ENCODE measurements around the gene SECISBP2. TPM values are rescaled to one million over a fixed set of nuclear protein-coding genes. Genes with fewer than 3 reads are reported as not detected.

SECISBP2 gene
- total RNA-seq, 1 experiment from 2014 or later, result 15.7 TPM

- intact Hi-C loops (cut with micrococcal nuclease), result no loop called here
- POLR2A ChIA-PET (ENCODE audit: unreplicated experiment), result no interaction called here
- no peak for TF ChIP-seq EZH2phosphoT487 (IDR thresholded peaks at IDR 0.05; ENCODE audit: borderline replicate concordance, low read length)
- no peak for TF ChIP-seq EZH2 (IDR thresholded peaks at IDR 0.05; ENCODE audit: low read length, unreplicated experiment)
- TF ChIP-seq CTCF (conservative IDR thresholded peaks at IDR 0.05; ENCODE audit: low read depth, low read length), result no peak
- Histone ChIP-seq H3K36me3 (ENCODE audit: low read depth, low read length) (no peaks in the 10 kb centered on the region; the same call in none of the 2 replicates), H3K9me3 (ENCODE audit: low read length) (no peaks in the 10 kb centered on the region), H3F3A (ENCODE audit: low read length, unreplicated experiment) (no peaks in the 10 kb centered on the region), H3K4me3 (ENCODE audit: low read length) (no peak overlapping the region), H3K4me2 (ENCODE audit: low read length) (no peak overlapping the region), H3K9me2 (replicated peaks; ENCODE audit: low read length) (no peaks in the 10 kb centered on the region), H2AFZ (ENCODE audit: low read length) (no peak overlapping the region), H3K27me3 (ENCODE audit: low read length) (no peaks in the 10 kb centered on the region), H3K9ac (ENCODE audit: low read length) (no peak overlapping the region), H3K79me2 (ENCODE audit: low read length) (no peaks in the 10 kb centered on the region), H3K4me1 (ENCODE audit: insufficient read depth, low read length) (no peaks in the 10 kb centered on the region), H3K27ac (ENCODE audit: low read length) (no peak overlapping the region), H4K20me1 (ENCODE audit: low read length) (no peaks in the 10 kb centered on the region)
- BruUV-seq (replicated peaks), result TSS peak; percentile 16
- no peak for ATAC-seq
- DNase-seq, result no peak
- CTCF ChIA-PET, result no interaction called here
Observed at GRCh38 chr9:89358985-89359384, 40.7 kb downstream of the SECISBP2 start.

DNA sequence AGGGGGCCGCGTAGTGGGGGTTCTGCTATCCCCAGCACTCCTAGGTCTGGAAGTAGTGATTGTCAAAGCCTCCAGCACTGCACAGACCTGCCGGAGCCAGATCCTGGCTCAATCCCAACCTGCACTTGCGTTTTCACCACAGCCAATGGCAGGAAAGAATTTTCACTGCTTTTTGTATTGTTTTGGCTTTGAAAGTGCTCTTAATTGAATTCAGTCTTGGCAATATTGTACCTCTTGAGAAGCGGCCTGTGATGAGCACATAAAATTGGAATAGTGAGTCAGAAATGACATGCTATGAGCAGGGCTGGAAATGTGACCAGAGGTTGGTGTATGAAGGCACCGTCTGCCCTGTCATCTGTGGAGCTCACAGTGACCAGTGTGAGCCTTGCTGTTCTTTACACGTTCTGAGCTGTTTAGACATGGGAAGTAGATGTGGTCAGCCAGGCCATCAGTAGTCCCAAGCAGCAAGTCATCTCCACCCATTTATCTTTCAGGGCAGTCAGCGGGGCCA, 41.5 kb downstream of the SECISBP2 start:
- H3F3A ChIP-seq (ENCODE audit: low read length, unreplicated experiment), result no peaks in the 10 kb centered on the region
- H3K4me1 ChIP-seq (ENCODE audit: insufficient read depth, low read length), result no peaks in the 10 kb centered on the region
- no peak overlapping the region for H2AFZ ChIP-seq (ENCODE audit: low read length)
- intact Hi-C loops (cut with micrococcal nuclease), result no loop called here
- no TSS peak for BruUV-seq (replicated peaks)
- ATAC-seq (no peak), DNase-seq (no peak)
- no peak overlapping the region for H3K9ac ChIP-seq (ENCODE audit: low read length)
- no peaks in the 10 kb centered on the region for H3K79me2 ChIP-seq (ENCODE audit: low read length)
- ChIA-PET CTCF (no interaction called here), POLR2A (ENCODE audit: unreplicated experiment) (no interaction called here)
- no peaks in the 10 kb centered on the region for H4K20me1 ChIP-seq (ENCODE audit: low read length)
- H3K4me2 ChIP-seq (ENCODE audit: low read length), result no peak overlapping the region
- H3K9me2 ChIP-seq (replicated peaks; ENCODE audit: low read length), result no peaks in the 10 kb centered on the region
- no peaks in the 10 kb centered on the region for H3K9me3 ChIP-seq (ENCODE audit: low read length)
- H3K27me3 ChIP-seq (ENCODE audit: low read length), result no peaks in the 10 kb centered on the region
- TF ChIP-seq EZH2phosphoT487 (IDR thresholded peaks at IDR 0.05; ENCODE audit: borderline replicate concordance, low read length), result no peak
- no peak for TF ChIP-seq CTCF (conservative IDR thresholded peaks at IDR 0.05; ENCODE audit: low read depth, low read length)
- no peak for TF ChIP-seq EZH2 (IDR thresholded peaks at IDR 0.05; ENCODE audit: low read length, unreplicated experiment)
- no peak overlapping the region for H3K27ac ChIP-seq (ENCODE audit: low read length)
- no peaks in the 10 kb centered on the region; the same call in none of the 2 replicates for H3K36me3 ChIP-seq (ENCODE audit: low read depth, low read length)
- H3K4me3 ChIP-seq (ENCODE audit: low read length), result no peak overlapping the region

DNA sequence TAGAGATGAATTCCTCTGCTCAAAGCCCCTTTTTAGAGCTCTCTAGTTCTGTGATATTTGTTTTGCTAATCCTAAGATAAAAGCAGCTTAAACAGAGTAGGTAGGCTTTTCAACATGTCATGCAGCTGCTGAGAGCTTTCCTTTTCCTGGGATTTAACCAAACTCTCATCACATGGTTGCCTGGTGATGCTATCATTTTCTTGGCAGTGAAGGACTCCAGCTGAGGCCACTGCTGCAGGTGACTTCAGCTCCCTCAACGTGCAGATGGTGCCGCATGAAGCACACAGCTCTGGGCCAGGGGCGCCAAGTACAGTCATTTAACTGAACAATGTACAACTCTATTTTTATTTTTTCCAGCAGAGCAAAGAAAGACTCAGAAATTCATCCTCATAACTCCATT, 42.2 kb downstream of the SECISBP2 start:
- POLR2A ChIA-PET (ENCODE audit: unreplicated experiment), result no interaction called here
- no peak for TF ChIP-seq EZH2phosphoT487 (IDR thresholded peaks at IDR 0.05; ENCODE audit: borderline replicate concordance, low read length)
- no peak for TF ChIP-seq CTCF (conservative IDR thresholded peaks at IDR 0.05; ENCODE audit: low read depth, low read length)

More for the DNA sequence above, 42.2 kb downstream of the SECISBP2 start:
- H3K4me2 ChIP-seq (ENCODE audit: low read length), result no peak overlapping the region
- no peaks in the 10 kb centered on the region; the same call in none of the 2 replicates for H3K36me3 ChIP-seq (ENCODE audit: low read depth, low read length)
- intact Hi-C loops (cut with micrococcal nuclease), result no loop called here
- H3K27ac ChIP-seq (ENCODE audit: low read length), result no peak overlapping the region
- no peaks in the 10 kb centered on the region for H3K79me2 ChIP-seq (ENCODE audit: low read length)
- H3F3A ChIP-seq (ENCODE audit: low read length, unreplicated experiment), result no peaks in the 10 kb centered on the region
- H3K9me3 ChIP-seq (ENCODE audit: low read length), result no peaks in the 10 kb centered on the region
- no peak for DNase-seq
- no peaks in the 10 kb centered on the region for H3K9me2 ChIP-seq (replicated peaks; ENCODE audit: low read length)
- CTCF ChIA-PET, result no interaction called here
- no peak overlapping the region for H3K9ac ChIP-seq (ENCODE audit: low read length)
- H2AFZ ChIP-seq (ENCODE audit: low read length), result no peak overlapping the region
- H3K4me1 ChIP-seq (ENCODE audit: insufficient read depth, low read length), result no peaks in the 10 kb centered on the region
- H3K27me3 ChIP-seq (ENCODE audit: low read length), result no peaks in the 10 kb centered on the region
- no peaks in the 10 kb centered on the region for H4K20me1 ChIP-seq (ENCODE audit: low read length)
- no TSS peak for BruUV-seq (replicated peaks)
- no peak overlapping the region for H3K4me3 ChIP-seq (ENCODE audit: low read length)
- no peak for ATAC-seq

Measured in PC-3 (cell line).